Smooth muscle cell (in vitro differentiated cells): ENCODE results near the gene PTBP1. TPM values are rescaled to one million over a fixed set of nuclear protein-coding genes. Genes with fewer than 3 reads are reported as not detected.
"Not testable (repeated sequence)": the region's sequence is repeated elsewhere in the genome, so short reads cannot be mapped to it uniquely, and the experiment has no call there.

Source experiments
- DNase-seq: peaks from one replicate; lab custom pipeline; 2025; ENCODE audit not compliant: unreplicated experiment; lab: John Stamatoyannopoulos, UW
- H2AFZ ChIP-seq: fragments of 200-600 bp; sonication (generic); 2 replicates; pipeline ENCODE4 v1.6.0; 2016; ENCODE audit warnings: antibody characterized with exemption, low read depth, mild to moderate bottlenecking
- H3F3A ChIP-seq: fragments of 200-600 bp; sonication (generic); 2 replicates; pipeline ENCODE4 v1.6.0; 2017; ENCODE audit warnings: antibody characterized with exemption, low read depth
- H3K27ac ChIP-seq: fragments of 200-600 bp; sonication (generic); 2 replicates; pipeline ENCODE4 v1.5.1; 2016; ENCODE audit warnings: low read depth, mild to moderate bottlenecking
- H3K27me3 ChIP-seq: fragments of 200-600 bp; sonication (generic); 2 replicates; pipeline ENCODE4 v1.6.1; 2016; ENCODE audit warnings: low read depth, mild to moderate bottlenecking
- H3K36me3 ChIP-seq: fragments of 200-600 bp; sonication (generic); 2 replicates; pipeline ENCODE4 v1.5.1; 2016; ENCODE audit warnings: low read depth
- H3K4me1 ChIP-seq: fragments of 200-600 bp; sonication (generic); 2 replicates; pipeline ENCODE4 v1.5.1; 2016; ENCODE audit warnings: low read depth
- H3K4me2 ChIP-seq: fragments of 200-600 bp; sonication (generic); 2 replicates; pipeline ENCODE4 v1.6.0; 2016; ENCODE audit warnings: mild to moderate bottlenecking
- H3K4me3 ChIP-seq: fragments of 200-600 bp; sonication (generic); 2 replicates; pipeline ENCODE4 v1.5.1; 2016; ENCODE audit warnings: mild to moderate bottlenecking
- H3K79me2 ChIP-seq: fragments of 200-600 bp; sonication (generic); 2 replicates; pipeline ENCODE4 v1.6.0; 2016; ENCODE audit warnings: low read depth, mild to moderate bottlenecking
- H3K9ac ChIP-seq: fragments of 200-600 bp; sonication (generic); 2 replicates; pipeline ENCODE4 v1.6.0; 2016; ENCODE audit warnings: low read depth
- H3K9me3 ChIP-seq: fragments of 200-600 bp; sonication (generic); replicated peaks from 2 replicates; pipeline ENCODE4 v1.5.1; 2016; ENCODE audit warnings: low read depth
- H4K20me1 ChIP-seq: fragments of 200-600 bp; sonication (generic); 2 replicates; pipeline ENCODE4 v1.6.0; 2016; ENCODE audit warnings: low read depth
- CTCF ChIP-seq: fragments of 200-600 bp; sonication (generic); IDR thresholded peaks from 2 replicates; pipeline ENCODE4 v1.5.1; 2017; ENCODE audit warnings: borderline replicate concordance, mild to moderate bottlenecking, antibody characterized with exemption; ENCODE audit not compliant: insufficient read depth, poor library complexity, severe bottlenecking
- WGBS: methylation state at CpG from one replicate; pipeline ENCODE4 v1.1.7; 2016; ENCODE audit warnings: low lambda C conversion rate; 5-methylcytosine and 5-hydroxymethylcytosine counted together
- polyA plus RNA-seq: library from polyadenylated mRNA; unstranded; fragments of >200 nt; fragmentation: Nextera tagmentation; extraction: Ambion mirVana; gene quantifications from 2 replicates; pipeline ENCODE4 v1.2.1, GENCODE V29; 2016
- total RNA-seq: library from RNA; depleted of rRNA; stranded (reverse); fragments of >200 nt; gene quantifications from 2 replicates; pipeline ENCODE4 v1.2.3, GENCODE V29; 2014

The PTBP1 gene
- total and polyA plus RNA-seq, 2 experiments from 2014 or later = 167 to 226 TPM

GRCh38 chr19:835210-835810 is 38.1 kb downstream of the PTBP1 start:
- no peak for DNase-seq

GRCh38 chr19:840519-841206 is 43.4 kb downstream of the PTBP1 start, which contains the start of gene PRTN3:
Gene PRTN3 (plus strand): TSS chr19:840999. CDS start chr19:841009, 10 bp downstream.
- H3K4me2 ChIP-seq = no peak within 1 kb of the TSS
- H3K27me3 ChIP-seq = peaks cover 25% of the 10 kb centered on the region
- DNase-seq = no peak
- no peaks in the 10 kb centered on the region for H3F3A ChIP-seq
- no peak within 1 kb of the TSS for H3K27ac ChIP-seq
- H3K9me3 ChIP-seq = no peaks in the 10 kb centered on the region
- 86% methylated on average over 24 of the region's 24 CpGs for WGBS
- H3K9ac ChIP-seq = no peak within 1 kb of the TSS
- H2AFZ ChIP-seq = no peak within 1 kb of the TSS
- H3K4me1 ChIP-seq = no peaks in the 10 kb centered on the region
- H3K4me3 ChIP-seq = no peak within 1 kb of the TSS
- H3K36me3 ChIP-seq = no peaks in the 10 kb centered on the region
- H4K20me1 ChIP-seq = no peaks in the 10 kb centered on the region
- no peak for TF ChIP-seq CTCF
- H3K79me2 ChIP-seq = no peaks in the 10 kb centered on the region

More at GRCh38 chr19:835210-835810, 38.1 kb downstream of the PTBP1 start:
- no peak for TF ChIP-seq CTCF
- Histone ChIP-seq H2AFZ (no peak overlapping the region), H3K36me3 (no peaks in the 10 kb centered on the region), H3K9me3 (no peaks in the 10 kb centered on the region), H3K9ac (no peak overlapping the region), H3K4me3 (no peak overlapping the region), H3K4me2 (no peak overlapping the region), H3K79me2 (no peaks in the 10 kb centered on the region), H3K27me3 (no peaks in the 10 kb centered on the region), H3K4me1 (no peaks in the 10 kb centered on the region), H3F3A (no peaks in the 10 kb centered on the region), H3K27ac (no peak overlapping the region), H4K20me1 (no peaks in the 10 kb centered on the region)
- 87% methylated on average over 23 of the region's 36 CpGs for WGBS

GRCh38 chr19:842802-843179 is 45.5 kb downstream of the PTBP1 start:
- not testable (repeated sequence) for DNase-seq, H3K9me3 ChIP-seq, H3F3A ChIP-seq, H3K9ac ChIP-seq, H3K36me3 ChIP-seq, H2AFZ ChIP-seq, H3K4me2 ChIP-seq, H3K27ac ChIP-seq, H3K4me1 ChIP-seq, H3K79me2 ChIP-seq, H3K4me3 ChIP-seq, H4K20me1 ChIP-seq
- peaks cover 25% of the 10 kb centered on the region for H3K27me3 ChIP-seq
- WGBS = 94% methylated on average over 7 of the region's 7 CpGs

GRCh38 chr19:843180-843835 is 46.1 kb downstream of the PTBP1 start:
- H3K9ac ChIP-seq = no peak overlapping the region
- TF ChIP-seq CTCF = no peak
- DNase-seq = no peak

More at GRCh38 chr19:843180-843835, 46.1 kb downstream of the PTBP1 start:
- H3K36me3 ChIP-seq = no peaks in the 10 kb centered on the region
- no peak overlapping the region for H2AFZ ChIP-seq
- no peak overlapping the region for H3K4me3 ChIP-seq
- H3K4me2 ChIP-seq = peak overlapping the region; percentile 54
- H3K27ac ChIP-seq = no peak overlapping the region
- H3F3A ChIP-seq = no peaks in the 10 kb centered on the region
- 19% methylated on average over 21 of the region's 46 CpGs for WGBS
- peaks cover 25% of the 10 kb centered on the region for H3K27me3 ChIP-seq
- no peaks in the 10 kb centered on the region for H3K79me2 ChIP-seq
- no peaks in the 10 kb centered on the region for H3K4me1 ChIP-seq
- no peaks in the 10 kb centered on the region for H4K20me1 ChIP-seq
- H3K9me3 ChIP-seq = no peaks in the 10 kb centered on the region
